ENCODE measurements around the gene TIMP1.

The TIMP1 gene

GRCh38 chrX:47608130-47608810 lies 26.0 kb downstream of the TIMP1 start:
- no peak for DNase-seq

GRCh38 chrX:47610511-47610910 lies 28.3 kb downstream of the TIMP1 start:
- DNase-seq = no peak

- DNase-seq = no peak
Observed at GRCh38 chrX:47611489-47611888, 29.3 kb downstream of the TIMP1 start.

GRCh38 chrX:47611926-47612325 lies 29.7 kb downstream of the TIMP1 start:
- DNase-seq = no peak

- no peak for DNase-seq
Observed at GRCh38 chrX:47612418-47612817, 30.2 kb downstream of the TIMP1 start.

- no peak for DNase-seq
Observed at GRCh38 chrX:47613082-47613481, 30.8 kb downstream of the TIMP1 start.

GRCh38 chrX:47614618-47615017 lies 32.4 kb downstream of the TIMP1 start:
- no peak for DNase-seq

GRCh38 chrX:47618923-47619485 lies 36.8 kb downstream of the TIMP1 start:
- DNase-seq = no peak

GRCh38 chrX:47619486-47620302 lies 37.5 kb downstream of the TIMP1 start, which contains the start of gene SYN1:
Gene SYN1 (minus strand): TSS chrX:47619857. CDS start chrX:47619728, 129 bp downstream.
- DNase-seq = peak; percentile 75

- DNase-seq = no peak
Observed at GRCh38 chrX:47620303-47620685, 38.1 kb downstream of the TIMP1 start.

- no peak for DNase-seq
Observed at GRCh38 chrX:47621851-47622250, 39.6 kb downstream of the TIMP1 start.

GRCh38 chrX:47623540-47624027 lies 41.3 kb downstream of the TIMP1 start:
- peak; percentile 68 for DNase-seq

GRCh38 chrX:47625365-47625764 lies 43.1 kb downstream of the TIMP1 start:
- no peak for DNase-seq

GRCh38 chrX:47628982-47629381 lies 46.7 kb downstream of the TIMP1 start:
- DNase-seq = no peak

- DNase-seq = no peak
Observed at GRCh38 chrX:47629419-47630200, 47.4 kb downstream of the TIMP1 start, which contains the start of gene CFP. Gene CFP (minus strand): TSS chrX:47629930. CDS start chrX:47629844, 86 bp downstream.

GRCh38 chrX:47631676-47632075 lies 49.4 kb downstream of the TIMP1 start:
- no peak for DNase-seq

GRCh38 chrX:47632666-47633065 lies 50.4 kb downstream of the TIMP1 start:
- DNase-seq = no peak

- no peak for DNase-seq
Observed at GRCh38 chrX:47633689-47634590, 51.7 kb downstream of the TIMP1 start.

- no peak for DNase-seq
Observed at GRCh38 chrX:47634871-47635575, 52.8 kb downstream of the TIMP1 start.

Measured in left hindlimb (tissue), 1 donor.